Activated CD8-positive, alpha-beta T cell treated with anti-CD3 and anti-CD28 coated beads for 36 hours (primary cell): Measurements from ENCODE around the gene TPRG1L. TPM values are rescaled to one million over a fixed set of nuclear protein-coding genes. Genes with fewer than 3 reads are reported as not detected.

Experiments
- ATAC-seq: fragments of 200-7000 bp; cut with Tn5 transposase; one replicate; pipeline ENCODE4 v1.10.0; 2021; ENCODE audit warnings: mild to moderate bottlenecking, moderate library complexity
- CTCF ChIA-PET: fragments of 350-600 bp; sonication (Branson Sonifier 250); formaldehyde crosslinking; loops from one replicate; lab custom pipeline; 2021; ENCODE audit warnings: antibody characterized with exemption; lab: Charles Lee
- POLR2A ChIA-PET: fragments of 350-600 bp; sonication (Branson Sonifier 250); formaldehyde crosslinking; loops from one replicate; lab custom pipeline; 2021; ENCODE audit warnings: antibody characterized with exemption; lab: Charles Lee
- DNase-seq: peaks from one replicate; pipeline ENCODE4 v3.0.0-alpha.2; 2020
- H3K27ac Mint-ChIP-seq: one replicate; pipeline ENCODE4 v1.8.0; 2021; ENCODE audit warnings: mild to moderate bottlenecking, mixed read lengths
- H3K27me3 Mint-ChIP-seq: one replicate; pipeline ENCODE4 v1.8.0; 2021; ENCODE audit warnings: mixed read lengths
- H3K36me3 Mint-ChIP-seq: one replicate; pipeline ENCODE4 v1.8.0; 2021; ENCODE audit warnings: low read depth, mixed read lengths
- H3K4me1 Mint-ChIP-seq: one replicate; pipeline ENCODE4 v1.8.0; 2021; ENCODE audit warnings: low read depth, mixed read lengths
- H3K4me3 Mint-ChIP-seq: one replicate; pipeline ENCODE4 v1.8.0; 2021; ENCODE audit warnings: mild to moderate bottlenecking, moderate library complexity, mixed read lengths
- H3K9me3 Mint-ChIP-seq: one replicate; pipeline ENCODE4 v1.8.0; 2021; ENCODE audit warnings: mixed read lengths
- intact Hi-C: fragments of 100-400 bp; cut with micrococcal nuclease; formaldehyde crosslinking; loops from one replicate; pipeline ENCODE4 v1.10.0; 2022
- total RNA-seq, 2 experiments: library from RNA; stranded (reverse); gene quantifications; one replicate each; pipeline ENCODE4 v1.2.3, GENCODE V29; 2021
- TF ChIP-seq, protein P1 (sequence below): fragments of 200-600 bp; IDR thresholded peaks from one replicate; pipeline ENCODE4 v1.8.0; 2022; ENCODE audit warnings: antibody characterized with exemption, mild to moderate bottlenecking

TPRG1L gene
- total RNA-seq, 2 experiments from 2014 or later, result 6.1 to 6.2 TPM

- ATAC-seq (no peak), DNase-seq (no peak)
- Mint-ChIP-seq H3K9me3 (no peaks in the 10 kb centered on the region), H3K27me3 (no peaks in the 10 kb centered on the region), H3K4me1 (peaks cover 14% of the 10 kb centered on the region), H3K27ac (no peak overlapping the region), H3K4me3 (no peak overlapping the region), H3K36me3 (no peaks in the 10 kb centered on the region)
- TF ChIP-seq, protein P1, sequence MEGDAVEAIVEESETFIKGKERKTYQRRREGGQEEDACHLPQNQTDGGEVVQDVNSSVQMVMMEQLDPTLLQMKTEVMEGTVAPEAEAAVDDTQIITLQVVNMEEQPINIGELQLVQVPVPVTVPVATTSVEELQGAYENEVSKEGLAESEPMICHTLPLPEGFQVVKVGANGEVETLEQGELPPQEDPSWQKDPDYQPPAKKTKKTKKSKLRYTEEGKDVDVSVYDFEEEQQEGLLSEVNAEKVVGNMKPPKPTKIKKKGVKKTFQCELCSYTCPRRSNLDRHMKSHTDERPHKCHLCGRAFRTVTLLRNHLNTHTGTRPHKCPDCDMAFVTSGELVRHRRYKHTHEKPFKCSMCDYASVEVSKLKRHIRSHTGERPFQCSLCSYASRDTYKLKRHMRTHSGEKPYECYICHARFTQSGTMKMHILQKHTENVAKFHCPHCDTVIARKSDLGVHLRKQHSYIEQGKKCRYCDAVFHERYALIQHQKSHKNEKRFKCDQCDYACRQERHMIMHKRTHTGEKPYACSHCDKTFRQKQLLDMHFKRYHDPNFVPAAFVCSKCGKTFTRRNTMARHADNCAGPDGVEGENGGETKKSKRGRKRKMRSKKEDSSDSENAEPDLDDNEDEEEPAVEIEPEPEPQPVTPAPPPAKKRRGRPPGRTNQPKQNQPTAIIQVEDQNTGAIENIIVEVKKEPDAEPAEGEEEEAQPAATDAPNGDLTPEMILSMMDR, result no peak
- ChIA-PET POLR2A (no interaction called here), CTCF (no interaction called here)
- intact Hi-C loops, result no loop called here
These were observed 31.5 kb upstream of the TPRG1L start for GRCh38 chr1:3593334-3593733.

DNA sequence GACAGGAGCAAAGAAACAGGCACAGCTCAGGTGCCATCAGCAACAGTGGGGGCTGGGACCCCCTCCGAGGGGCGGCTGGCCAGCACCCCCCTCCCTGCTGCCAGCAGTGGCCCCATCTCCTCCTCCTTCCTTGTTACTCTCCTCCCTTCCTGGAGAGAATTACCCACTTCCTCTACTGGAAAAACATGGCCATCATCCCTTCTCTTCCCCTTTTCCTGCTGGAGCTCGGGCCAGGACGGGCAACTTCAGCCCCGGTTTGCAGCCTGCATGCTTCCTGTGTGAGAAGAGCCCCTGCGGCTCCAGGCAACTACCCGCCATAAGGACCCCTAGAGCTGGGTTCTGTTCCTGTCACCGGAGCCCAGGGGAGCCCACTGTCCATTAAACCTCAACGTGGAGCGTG is 31.1 kb upstream of the TPRG1L start:
- peaks cover 15% of the 10 kb centered on the region for H3K4me1 Mint-ChIP-seq
- H3K27me3 Mint-ChIP-seq, result no peaks in the 10 kb centered on the region
- H3K9me3 Mint-ChIP-seq, result no peaks in the 10 kb centered on the region
- CTCF ChIA-PET, result interaction anchor here (1.2 kb wide), 1 partner anchor 28 kb away, joined by 3 read pairs; no protein-coding TSS in a partner anchor
- ATAC-seq (no peak), DNase-seq (no peak)
- H3K4me3 Mint-ChIP-seq, result no peak overlapping the region
- intact Hi-C loops, result no loop called here
- TF ChIP-seq, protein P1, result no peak
- H3K27ac Mint-ChIP-seq, result no peak overlapping the region
- POLR2A ChIA-PET, result no interaction called here
- no peaks in the 10 kb centered on the region for H3K36me3 Mint-ChIP-seq

- ChIA-PET CTCF (interaction anchor here (1.2 kb wide), 1 partner anchor 29 kb away, joined by 3 read pairs; no protein-coding TSS in a partner anchor), POLR2A (no interaction called here)
- H3K27ac Mint-ChIP-seq, result no peak overlapping the region
- no peaks in the 10 kb centered on the region for H3K27me3 Mint-ChIP-seq
- TF ChIP-seq, protein P1, result no peak
- no peak overlapping the region for H3K4me3 Mint-ChIP-seq
- no peaks in the 10 kb centered on the region for H3K9me3 Mint-ChIP-seq
- DNase-seq (no peak), ATAC-seq (no peak)
- intact Hi-C loops, result no loop called here
- no peaks in the 10 kb centered on the region for H3K36me3 Mint-ChIP-seq
- peaks cover 17% of the 10 kb centered on the region for H3K4me1 Mint-ChIP-seq
These were observed 30.0 kb upstream of the TPRG1L start for GRCh38 chr1:3594706-3595377.

DNA sequence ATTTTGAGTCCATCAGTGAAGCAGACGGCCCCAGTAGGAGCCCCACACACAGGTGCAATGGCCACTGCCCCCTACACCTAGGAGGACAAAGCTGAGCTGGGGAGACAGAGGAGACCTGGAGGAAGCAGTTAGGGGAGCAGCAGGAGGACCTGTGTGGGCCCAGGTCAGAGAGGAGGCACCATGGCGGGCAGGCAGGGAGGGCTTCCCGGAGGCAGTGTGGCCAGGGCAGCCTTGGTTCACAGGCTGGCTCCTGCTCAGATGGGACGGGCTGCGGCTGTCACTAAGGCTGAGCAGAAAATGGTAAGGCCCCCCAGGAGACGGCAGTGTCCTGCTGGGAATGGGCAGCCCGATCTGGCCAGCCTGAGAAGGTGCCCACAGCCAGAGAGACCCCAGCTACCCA is 28.9 kb upstream of the TPRG1L start:
- Mint-ChIP-seq H3K9me3 (no peaks in the 10 kb centered on the region), H3K36me3 (no peaks in the 10 kb centered on the region), H3K4me3 (no peak overlapping the region), H3K27me3 (no peaks in the 10 kb centered on the region), H3K27ac (no peak overlapping the region), H3K4me1 (peaks cover 17% of the 10 kb centered on the region)
- CTCF ChIA-PET, result no interaction called here
- TF ChIP-seq, protein P1, result no peak
- POLR2A ChIA-PET, result no interaction called here
- no peak for DNase-seq
- intact Hi-C loops, result no loop called here
- ATAC-seq, result no peak
